PFSK-1 (cell line): ENCODE data around the gene RSRC1.

Experiments
- SIN3A ChIP-seq: IDR thresholded peaks from 2 replicates; pipeline ENCODE4 v1.6.1; 2012; ENCODE audit warnings: mild to moderate bottlenecking, low read length, moderate library complexity, borderline replicate concordance; ENCODE audit not compliant: insufficient read depth
- TAF1 ChIP-seq: IDR thresholded peaks from 2 replicates; pipeline ENCODE4 v1.6.1; 2012; ENCODE audit warnings: low read length, control low read depth, borderline replicate concordance; ENCODE audit not compliant: insufficient read depth
- TF ChIP-seq, protein P1 (sequence below), 2 experiments: IDR thresholded peaks; 2 replicates each; pipeline versions ENCODE4 v1.6.1 to v1.8.0; 2011 to 2012; ENCODE audit warnings: low read depth in 2 of 2, low read length in 2 of 2, control low read depth in 1 of 2, inconsistent platforms in 1 of 2, mild to moderate bottlenecking in 1 of 2, moderate library complexity in 1 of 2; ENCODE audit not compliant: insufficient read depth in 1 of 2

DNA sequence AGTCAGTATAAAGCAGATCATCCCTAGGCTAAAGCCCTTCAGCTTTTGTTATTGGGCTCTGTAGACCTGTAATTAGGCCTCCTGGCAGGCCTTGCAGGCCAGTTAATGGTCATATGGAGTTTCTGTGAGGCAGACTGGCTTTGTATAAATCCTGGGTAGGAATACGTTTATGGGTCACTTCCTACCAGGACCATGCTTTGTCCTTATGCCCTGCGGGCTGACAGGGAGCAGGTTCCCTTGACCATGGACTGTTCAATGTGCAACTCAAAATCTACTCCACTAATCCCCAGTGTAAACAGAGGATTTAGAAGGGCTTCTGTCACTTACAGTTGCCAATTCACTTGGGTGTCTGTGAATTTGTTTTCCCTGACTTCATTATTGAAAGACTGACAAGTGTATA lies 258.4 kb downstream of the RSRC1 start:
- no peak for TF ChIP-seq TAF1
- TF ChIP-seq, protein P1, sequence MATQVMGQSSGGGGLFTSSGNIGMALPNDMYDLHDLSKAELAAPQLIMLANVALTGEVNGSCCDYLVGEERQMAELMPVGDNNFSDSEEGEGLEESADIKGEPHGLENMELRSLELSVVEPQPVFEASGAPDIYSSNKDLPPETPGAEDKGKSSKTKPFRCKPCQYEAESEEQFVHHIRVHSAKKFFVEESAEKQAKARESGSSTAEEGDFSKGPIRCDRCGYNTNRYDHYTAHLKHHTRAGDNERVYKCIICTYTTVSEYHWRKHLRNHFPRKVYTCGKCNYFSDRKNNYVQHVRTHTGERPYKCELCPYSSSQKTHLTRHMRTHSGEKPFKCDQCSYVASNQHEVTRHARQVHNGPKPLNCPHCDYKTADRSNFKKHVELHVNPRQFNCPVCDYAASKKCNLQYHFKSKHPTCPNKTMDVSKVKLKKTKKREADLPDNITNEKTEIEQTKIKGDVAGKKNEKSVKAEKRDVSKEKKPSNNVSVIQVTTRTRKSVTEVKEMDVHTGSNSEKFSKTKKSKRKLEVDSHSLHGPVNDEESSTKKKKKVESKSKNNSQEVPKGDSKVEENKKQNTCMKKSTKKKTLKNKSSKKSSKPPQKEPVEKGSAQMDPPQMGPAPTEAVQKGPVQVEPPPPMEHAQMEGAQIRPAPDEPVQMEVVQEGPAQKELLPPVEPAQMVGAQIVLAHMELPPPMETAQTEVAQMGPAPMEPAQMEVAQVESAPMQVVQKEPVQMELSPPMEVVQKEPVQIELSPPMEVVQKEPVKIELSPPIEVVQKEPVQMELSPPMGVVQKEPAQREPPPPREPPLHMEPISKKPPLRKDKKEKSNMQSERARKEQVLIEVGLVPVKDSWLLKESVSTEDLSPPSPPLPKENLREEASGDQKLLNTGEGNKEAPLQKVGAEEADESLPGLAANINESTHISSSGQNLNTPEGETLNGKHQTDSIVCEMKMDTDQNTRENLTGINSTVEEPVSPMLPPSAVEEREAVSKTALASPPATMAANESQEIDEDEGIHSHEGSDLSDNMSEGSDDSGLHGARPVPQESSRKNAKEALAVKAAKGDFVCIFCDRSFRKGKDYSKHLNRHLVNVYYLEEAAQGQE (IDR thresholded peaks at IDR 0.05; ENCODE audit: insufficient read depth in 1 of 2, low read depth in 2 of 2, low read length in 2 of 2), result no peak
- TF ChIP-seq SIN3A, result no peak
